PFSK-1 (cell line): ENCODE results near the gene CERS6.

Experiments
- FOXP2 ChIP-seq: optimal IDR thresholded peaks from 2 replicates; pipeline ENCODE3; 2011; ENCODE audit warnings: borderline replicate concordance, control low read depth, inconsistent platforms; ENCODE audit not compliant: insufficient read depth; ENCODE audit errors: extremely low read length, extremely low read depth
- POLR2AphosphoS5 ChIP-seq: IDR thresholded peaks from 2 replicates; pipeline ENCODE4 v1.6.1; 2012; ENCODE audit warnings: low read depth, mild to moderate bottlenecking, control low read depth, low read length, moderate library complexity
- REST ChIP-seq, 2 experiments: IDR thresholded peaks; 2 replicates each; pipeline versions ENCODE4 v1.6.1 to v1.8.0; 2011 to 2012; ENCODE audit warnings: low read depth in 2 of 2, low read length in 2 of 2, control low read depth in 1 of 2, inconsistent platforms in 1 of 2, mild to moderate bottlenecking in 1 of 2, moderate library complexity in 1 of 2; ENCODE audit not compliant: insufficient read depth in 1 of 2
- SIN3A ChIP-seq: IDR thresholded peaks from 2 replicates; pipeline ENCODE4 v1.6.1; 2012; ENCODE audit warnings: mild to moderate bottlenecking, low read length, moderate library complexity, borderline replicate concordance; ENCODE audit not compliant: insufficient read depth
- TAF1 ChIP-seq: IDR thresholded peaks from 2 replicates; pipeline ENCODE4 v1.6.1; 2012; ENCODE audit warnings: low read length, control low read depth, borderline replicate concordance; ENCODE audit not compliant: insufficient read depth

CERS6 gene

GRCh38 chr2:168781191-168781817 lies 325.2 kb downstream of the CERS6 start:
- TF ChIP-seq POLR2AphosphoS5 (no peak), SIN3A (no peak), FOXP2 (no peak), REST (IDR thresholded peaks at IDR 0.05; ENCODE audit: insufficient read depth in 1 of 2, low read depth in 2 of 2, low read length in 2 of 2) (no peak), TAF1 (no peak)

DNA sequence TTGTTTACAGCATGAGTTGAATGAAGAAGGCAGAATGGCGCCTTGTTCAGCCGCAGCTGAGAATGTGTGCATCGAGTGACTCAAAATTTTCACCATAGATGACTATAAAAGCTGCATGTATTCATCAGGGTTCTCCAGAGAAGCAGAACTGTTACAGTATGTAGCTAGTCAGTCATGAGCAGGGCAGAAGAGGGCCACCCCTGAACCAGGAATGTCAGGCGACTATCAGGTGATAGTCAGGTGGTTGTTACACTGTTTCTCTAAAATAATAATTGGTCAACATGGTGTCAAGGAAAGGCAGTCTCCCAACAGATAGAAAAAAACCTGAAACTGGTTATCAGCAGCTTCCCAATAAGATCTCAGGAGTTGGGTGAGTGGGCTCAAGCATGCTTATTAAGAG lies 326.2 kb downstream of the CERS6 start:
- TF ChIP-seq TAF1 (no peak), FOXP2 (no peak), SIN3A (no peak), POLR2AphosphoS5 (no peak), REST (IDR thresholded peaks at IDR 0.05; ENCODE audit: insufficient read depth in 1 of 2, low read depth in 2 of 2, low read length in 2 of 2) (no peak)

DNA sequence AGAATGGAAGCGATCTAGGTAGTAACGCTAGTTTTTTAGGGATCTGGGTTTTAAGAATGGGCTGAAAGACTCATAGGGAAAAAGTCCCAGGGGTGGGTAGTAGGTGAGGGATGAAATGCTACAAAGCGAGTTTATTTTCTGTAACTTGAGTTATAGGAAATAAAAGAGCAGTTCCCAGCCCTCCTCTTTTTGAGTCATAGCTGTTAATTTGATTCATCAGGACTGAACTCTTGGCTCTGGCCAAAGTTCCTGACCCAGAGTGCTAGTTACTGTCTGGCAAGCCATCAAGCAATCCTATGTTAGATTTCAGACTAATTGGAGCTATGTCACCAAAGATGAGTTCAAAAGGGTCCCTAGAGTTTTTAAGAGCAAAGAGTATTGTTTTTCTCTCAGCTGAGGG lies 328.9 kb downstream of the CERS6 start:
- TF ChIP-seq FOXP2 (no peak), POLR2AphosphoS5 (no peak), SIN3A (no peak), REST (IDR thresholded peaks at IDR 0.05; ENCODE audit: insufficient read depth in 1 of 2, low read depth in 2 of 2, low read length in 2 of 2) (no peak), TAF1 (no peak)

DNA sequence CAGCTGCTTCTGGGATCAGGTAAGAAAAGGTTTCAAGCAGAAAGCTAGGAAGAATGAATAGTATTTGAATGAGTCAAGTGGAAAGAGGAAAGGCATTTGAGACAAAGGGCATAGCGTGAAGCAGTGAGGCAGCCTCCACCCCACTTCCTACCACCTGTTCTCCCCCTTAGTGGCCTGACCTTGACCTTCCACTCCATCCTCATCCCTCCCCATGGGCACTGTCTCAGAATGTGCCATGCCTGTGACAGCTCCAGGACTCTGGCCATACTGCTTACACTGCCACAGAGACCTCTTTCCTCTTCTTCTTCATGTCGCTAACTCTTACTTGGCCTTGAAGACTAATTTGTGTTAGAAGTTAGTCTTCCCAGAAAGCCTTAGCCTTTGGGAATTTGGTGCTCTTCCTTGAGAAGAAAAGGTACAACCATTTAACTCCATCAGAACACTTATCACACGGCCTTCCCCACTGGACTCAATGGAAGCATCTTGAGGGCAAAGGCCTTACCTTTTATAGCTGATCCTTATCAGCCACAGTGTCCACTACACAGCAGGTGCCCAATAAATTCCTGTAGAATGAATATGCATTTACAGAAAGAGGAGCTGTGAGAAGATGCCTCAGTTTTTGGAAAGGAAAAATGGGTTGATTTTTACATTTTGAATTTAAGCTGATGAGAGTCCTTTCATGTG lies 331.2 kb downstream of the CERS6 start:
- no peak for TF ChIP-seq POLR2AphosphoS5

GRCh38 chr2:168787782-168788376 lies 331.8 kb downstream of the CERS6 start:
- no peak for TF ChIP-seq POLR2AphosphoS5
- no peak for TF ChIP-seq TAF1
- no peak for TF ChIP-seq FOXP2
- TF ChIP-seq SIN3A: no peak
- TF ChIP-seq REST (IDR thresholded peaks at IDR 0.05; ENCODE audit: insufficient read depth in 1 of 2, low read depth in 2 of 2, low read length in 2 of 2): no peak
